ENCODE measurements around the gene OSCAR.

- TF ChIP-seq CTCF (IDR thresholded peaks at IDR 0.05 in 2 of 3, conservative IDR thresholded peaks at IDR 0.05 in 1 of 3; ENCODE audit: control insufficient read depth in 2 of 3, extremely low read depth in 1 of 3, insufficient read depth in 1 of 3, low read depth in 3 of 3, low read length in 3 of 3): no peak
- no peak for TF ChIP-seq JUND (IDR thresholded peaks at IDR 0.05; ENCODE audit: low read depth, low read length)
- no peak; the same call in 2 of the 3 replicates for TF ChIP-seq POU2F2 (IDR thresholded peaks at IDR 0.05; ENCODE audit: borderline replicate concordance, low read depth, low read length)
Observed at GRCh38 chr19:54137699-54138488, 37.3 kb upstream of the OSCAR start, which contains the start of gene CNOT3.
